Measurements from ENCODE around the gene SORCS2. TPM values are rescaled to one million over a fixed set of nuclear protein-coding genes. Genes with fewer than 3 reads are reported as not detected.

SORCS2 gene
- total RNA-seq, 1 donor from 2014 or later = 7.1 TPM

DNA sequence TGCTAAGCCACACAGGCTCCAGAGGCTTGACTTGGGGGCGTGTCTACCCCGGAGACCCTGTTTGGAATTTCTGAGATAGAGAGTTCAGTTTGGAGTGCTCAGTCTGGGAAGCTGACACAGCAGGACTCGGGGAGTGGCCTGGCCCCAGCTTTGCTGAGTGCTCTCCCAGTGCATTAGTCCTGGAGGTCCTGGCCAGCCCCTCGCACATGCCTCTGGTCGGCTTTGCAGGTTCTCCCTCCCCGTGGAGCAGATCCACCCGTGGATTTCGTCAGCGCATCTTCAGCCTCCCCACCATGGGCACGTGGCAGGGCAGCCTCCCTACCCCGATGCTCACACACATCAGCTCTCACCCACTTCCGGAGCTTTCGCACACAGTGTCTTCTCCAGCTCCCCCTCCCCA is 177.2 kb downstream of the SORCS2 start:
- Mint-ChIP-seq H3K4me1 (peaks cover 10% of the 10 kb centered on the region), H3K36me3 (no peaks in the 10 kb centered on the region), H3K4me3 (no peak overlapping the region), H3K9me3 (no peaks in the 10 kb centered on the region), H3K27ac (no peak overlapping the region), H3K27me3 (ENCODE audit: low read depth) (peaks cover 18% of the 10 kb centered on the region)
- no peak for DNase-seq (ENCODE audit: low spot score in 2 of 2, unreplicated experiment in 2 of 2)
- TF ChIP-seq, protein P1, sequence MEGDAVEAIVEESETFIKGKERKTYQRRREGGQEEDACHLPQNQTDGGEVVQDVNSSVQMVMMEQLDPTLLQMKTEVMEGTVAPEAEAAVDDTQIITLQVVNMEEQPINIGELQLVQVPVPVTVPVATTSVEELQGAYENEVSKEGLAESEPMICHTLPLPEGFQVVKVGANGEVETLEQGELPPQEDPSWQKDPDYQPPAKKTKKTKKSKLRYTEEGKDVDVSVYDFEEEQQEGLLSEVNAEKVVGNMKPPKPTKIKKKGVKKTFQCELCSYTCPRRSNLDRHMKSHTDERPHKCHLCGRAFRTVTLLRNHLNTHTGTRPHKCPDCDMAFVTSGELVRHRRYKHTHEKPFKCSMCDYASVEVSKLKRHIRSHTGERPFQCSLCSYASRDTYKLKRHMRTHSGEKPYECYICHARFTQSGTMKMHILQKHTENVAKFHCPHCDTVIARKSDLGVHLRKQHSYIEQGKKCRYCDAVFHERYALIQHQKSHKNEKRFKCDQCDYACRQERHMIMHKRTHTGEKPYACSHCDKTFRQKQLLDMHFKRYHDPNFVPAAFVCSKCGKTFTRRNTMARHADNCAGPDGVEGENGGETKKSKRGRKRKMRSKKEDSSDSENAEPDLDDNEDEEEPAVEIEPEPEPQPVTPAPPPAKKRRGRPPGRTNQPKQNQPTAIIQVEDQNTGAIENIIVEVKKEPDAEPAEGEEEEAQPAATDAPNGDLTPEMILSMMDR (IDR thresholded peaks at IDR 0.05; ENCODE audit: unreplicated experiment) = no peak

GRCh38 chr4:7370038-7370437 is 177.7 kb downstream of the SORCS2 start:
- Mint-ChIP-seq H3K27me3 (ENCODE audit: low read depth) (peaks cover 13% of the 10 kb centered on the region), H3K4me3 (no peak overlapping the region), H3K36me3 (no peaks in the 10 kb centered on the region), H3K9me3 (no peaks in the 10 kb centered on the region), H3K4me1 (peaks cover 8% of the 10 kb centered on the region), H3K27ac (no peak overlapping the region)
- no peak for DNase-seq (ENCODE audit: low spot score in 2 of 2, unreplicated experiment in 2 of 2)
- TF ChIP-seq, protein P1 (IDR thresholded peaks at IDR 0.05; ENCODE audit: unreplicated experiment) = no peak

DNA sequence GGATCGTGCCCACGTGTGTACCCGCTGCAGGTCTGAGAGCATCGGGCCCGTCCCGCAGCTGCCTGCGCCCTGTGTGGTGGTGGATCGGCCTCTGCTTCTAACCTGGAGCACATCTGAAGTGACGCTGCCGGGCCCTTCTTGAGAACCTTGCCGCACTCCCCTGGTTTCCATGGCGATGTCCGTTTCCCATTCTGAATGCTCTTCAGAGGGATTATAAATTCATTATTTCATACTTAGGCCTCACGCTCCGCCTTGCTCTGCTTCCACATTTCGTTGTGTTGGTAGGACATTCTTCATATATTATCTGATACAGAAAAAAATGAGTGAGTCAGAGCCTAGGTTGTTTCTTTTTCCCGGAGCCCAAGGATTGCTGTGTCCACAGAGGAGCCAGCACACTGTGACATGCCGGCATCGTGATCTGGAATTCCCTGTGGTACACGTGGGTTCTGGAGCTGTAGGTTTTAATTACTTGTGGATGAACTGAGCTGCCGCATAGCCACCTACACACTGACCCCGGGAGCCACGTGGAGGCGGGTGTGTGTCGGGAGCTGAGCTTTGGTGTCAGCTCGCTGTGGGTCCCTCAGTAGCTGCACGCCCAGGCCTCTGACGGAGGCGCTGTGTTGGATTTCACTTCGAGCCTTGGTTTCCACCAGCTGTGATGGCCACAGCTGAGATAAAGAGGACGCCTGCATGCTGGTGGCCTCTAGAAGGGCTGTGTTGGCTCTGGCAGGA is 179.0 kb downstream of the SORCS2 start:
- H3K9me3 Mint-ChIP-seq = no peaks in the 10 kb centered on the region
- no peaks in the 10 kb centered on the region for H3K36me3 Mint-ChIP-seq
- TF ChIP-seq, protein P1 (IDR thresholded peaks at IDR 0.05; ENCODE audit: unreplicated experiment) = no peak
- no peak overlapping the region for H3K4me3 Mint-ChIP-seq
- no peak overlapping the region for H3K27ac Mint-ChIP-seq
- H3K27me3 Mint-ChIP-seq (ENCODE audit: low read depth) = peaks cover 5% of the 10 kb centered on the region
- H3K4me1 Mint-ChIP-seq = peaks cover 5% of the 10 kb centered on the region
- DNase-seq (ENCODE audit: low spot score in 2 of 2, unreplicated experiment in 2 of 2) = no peak

DNA sequence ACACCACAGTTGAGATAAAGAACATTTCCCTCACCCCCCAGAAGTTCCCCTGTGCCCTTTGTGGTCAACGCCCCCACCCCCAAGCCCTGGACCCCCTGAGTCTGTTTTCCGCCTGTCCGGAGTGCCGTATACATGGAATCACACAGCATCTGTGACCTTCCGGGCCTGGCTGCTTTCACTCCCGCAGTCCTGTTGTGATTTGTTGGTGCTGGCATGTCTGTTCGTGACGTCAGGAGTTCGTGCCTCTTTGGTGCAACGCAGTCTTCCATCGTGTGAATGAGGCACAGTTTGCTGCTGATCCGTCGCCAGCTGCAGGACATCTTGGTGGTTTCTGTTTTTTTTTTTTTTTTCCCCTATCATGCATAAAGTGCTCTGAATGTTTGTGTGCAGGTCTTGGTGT is 180.3 kb downstream of the SORCS2 start:
- peaks cover under 1% of the 10 kb centered on the region for H3K27me3 Mint-ChIP-seq (ENCODE audit: low read depth)
- H3K36me3 Mint-ChIP-seq = no peaks in the 10 kb centered on the region
- DNase-seq (ENCODE audit: low spot score in 2 of 2, unreplicated experiment in 2 of 2) = no peak
- peaks cover 5% of the 10 kb centered on the region for H3K4me1 Mint-ChIP-seq
- H3K9me3 Mint-ChIP-seq = no peaks in the 10 kb centered on the region
- H3K4me3 Mint-ChIP-seq = no peak overlapping the region
- no peak overlapping the region for H3K27ac Mint-ChIP-seq
- TF ChIP-seq, protein P1 (IDR thresholded peaks at IDR 0.05; ENCODE audit: unreplicated experiment) = no peak

DNA sequence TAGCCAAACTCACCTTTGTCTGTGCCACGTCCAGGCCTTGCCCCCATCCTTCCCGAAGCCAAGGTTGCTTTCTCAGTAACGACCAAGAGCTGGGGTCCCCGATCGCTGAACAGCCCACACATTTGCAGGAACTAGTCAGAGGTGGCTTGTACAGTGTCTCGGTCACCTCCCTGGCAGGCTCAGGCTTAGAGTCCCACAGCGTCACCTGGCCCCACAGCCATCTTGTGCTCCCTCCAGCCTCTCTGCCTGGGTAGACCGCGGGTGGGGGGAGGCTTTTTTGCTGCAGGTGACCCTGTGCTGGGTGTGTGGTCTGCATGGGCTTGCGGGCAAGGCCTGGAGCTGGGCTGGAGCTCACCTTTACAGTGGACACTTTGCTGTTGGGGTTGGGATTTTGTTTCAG is 182.2 kb downstream of the SORCS2 start:
- DNase-seq (ENCODE audit: low spot score in 2 of 2, unreplicated experiment in 2 of 2) = no peak
- no peaks in the 10 kb centered on the region for H3K9me3 Mint-ChIP-seq
- peaks cover 7% of the 10 kb centered on the region for H3K27me3 Mint-ChIP-seq (ENCODE audit: low read depth)
- peaks cover 5% of the 10 kb centered on the region for H3K4me1 Mint-ChIP-seq
- no peak overlapping the region for H3K4me3 Mint-ChIP-seq
- TF ChIP-seq, protein P1 (IDR thresholded peaks at IDR 0.05; ENCODE audit: unreplicated experiment) = no peak
- no peaks in the 10 kb centered on the region for H3K36me3 Mint-ChIP-seq
- no peak overlapping the region for H3K27ac Mint-ChIP-seq

All from mesothelial cell of epicardium (in vitro differentiated cells).